Natural killer cell (primary cell): ENCODE measurements around the gene LMX1B. TPM values are rescaled to one million over a fixed set of nuclear protein-coding genes. Genes with fewer than 3 reads are reported as not detected.

ENCODE experiments used
- ATAC-seq, 3 donors: fragments of 150-1000 bp in 2 of 3; fragments of 200-7000 bp in 1 of 3; cut with Tn5 transposase; 1 replicate in 1 of 3; 2 replicates in 2 of 3; pipeline ENCODE4 v1.10.0; 2021; ENCODE audit warnings: mild to moderate bottlenecking in 2 of 3, moderate library complexity in 2 of 3
- DNase-seq, 2 donors: peaks; one replicate each; pipeline versions ENCODE4 v3.0.0 to v3.0.0-alpha.2; 2013 to 2021; ENCODE audit warnings: mixed read lengths in 1 of 2
- H3K27ac ChIP-seq: one replicate; pipeline ENCODE4 v1.5.1; 2013; ENCODE audit warnings: mild to moderate bottlenecking, low read length
- H3K27me3 ChIP-seq: one replicate; pipeline ENCODE4 v1.6.1; 2013; ENCODE audit warnings: low read length; ENCODE audit not compliant: control insufficient read depth, insufficient read depth
- H3K36me3 ChIP-seq: one replicate; pipeline ENCODE4 v1.6.1; 2013; ENCODE audit warnings: low read length; ENCODE audit not compliant: control insufficient read depth, insufficient read depth
- H3K4me1 ChIP-seq: one replicate; pipeline ENCODE4 v1.6.1; 2013; ENCODE audit warnings: low read length; ENCODE audit not compliant: control insufficient read depth, insufficient read depth
- H3K4me3 ChIP-seq: one replicate; pipeline ENCODE4 v1.5.1; 2013; ENCODE audit warnings: low read length
- H3K9me3 ChIP-seq: one replicate; pipeline ENCODE4 v1.6.1; 2013; ENCODE audit warnings: low read length; ENCODE audit not compliant: control insufficient read depth, insufficient read depth
- H3K27ac Mint-ChIP-seq, 2 donors: one replicate each; pipeline ENCODE4 v1.8.0; 2022; ENCODE audit warnings: mild to moderate bottlenecking in 2 of 2, mixed read lengths in 2 of 2, moderate library complexity in 1 of 2
- H3K27me3 Mint-ChIP-seq, 2 donors: one replicate each; pipeline ENCODE4 v1.8.0; 2022; ENCODE audit warnings: low read depth in 2 of 2, mixed read lengths in 2 of 2
- H3K36me3 Mint-ChIP-seq: one replicate; pipeline ENCODE4 v1.8.0; 2022; ENCODE audit warnings: mixed read lengths
- H3K4me1 Mint-ChIP-seq, 2 donors: one replicate each; pipeline ENCODE4 v1.8.0; 2022; ENCODE audit warnings: mixed read lengths in 2 of 2
- H3K4me3 Mint-ChIP-seq: one replicate; pipeline ENCODE4 v1.8.0; 2022; ENCODE audit warnings: mild to moderate bottlenecking, moderate library complexity, mixed read lengths
- H3K9me3 Mint-ChIP-seq, 2 donors: one replicate each; pipeline ENCODE4 v1.8.0; 2022; ENCODE audit warnings: mixed read lengths in 2 of 2
- WGBS: methylation state at CpG from one replicate; pipeline ENCODE4 v1.1.7; 2013; ENCODE audit warnings: missing lambda C conversion rate; ENCODE audit not compliant: insufficient coverage; 5-methylcytosine and 5-hydroxymethylcytosine counted together
- intact Hi-C: fragments of 100-400 bp; cut with micrococcal nuclease; formaldehyde crosslinking; loops from one replicate; pipeline ENCODE4 v1.14.2; 2022
- total RNA-seq, 4 donors: library from RNA; stranded (reverse); fragments of 120-200 nt in 1 of 4; gene quantifications; one replicate each; pipeline versions ENCODE4 v1.2.3 to v1.2.4, GENCODE V29; 2013 to 2022
- TF ChIP-seq, protein P1 (sequence below): fragments of 200-600 bp; IDR thresholded peaks from one replicate; pipeline ENCODE4 v1.8.0; 2022; ENCODE audit warnings: antibody characterized with exemption

LMX1B gene
- total RNA-seq, 3 donors from 2014 or later (not counting 1 experiment from before 2014, with no cell fraction given): not detected

DNA sequence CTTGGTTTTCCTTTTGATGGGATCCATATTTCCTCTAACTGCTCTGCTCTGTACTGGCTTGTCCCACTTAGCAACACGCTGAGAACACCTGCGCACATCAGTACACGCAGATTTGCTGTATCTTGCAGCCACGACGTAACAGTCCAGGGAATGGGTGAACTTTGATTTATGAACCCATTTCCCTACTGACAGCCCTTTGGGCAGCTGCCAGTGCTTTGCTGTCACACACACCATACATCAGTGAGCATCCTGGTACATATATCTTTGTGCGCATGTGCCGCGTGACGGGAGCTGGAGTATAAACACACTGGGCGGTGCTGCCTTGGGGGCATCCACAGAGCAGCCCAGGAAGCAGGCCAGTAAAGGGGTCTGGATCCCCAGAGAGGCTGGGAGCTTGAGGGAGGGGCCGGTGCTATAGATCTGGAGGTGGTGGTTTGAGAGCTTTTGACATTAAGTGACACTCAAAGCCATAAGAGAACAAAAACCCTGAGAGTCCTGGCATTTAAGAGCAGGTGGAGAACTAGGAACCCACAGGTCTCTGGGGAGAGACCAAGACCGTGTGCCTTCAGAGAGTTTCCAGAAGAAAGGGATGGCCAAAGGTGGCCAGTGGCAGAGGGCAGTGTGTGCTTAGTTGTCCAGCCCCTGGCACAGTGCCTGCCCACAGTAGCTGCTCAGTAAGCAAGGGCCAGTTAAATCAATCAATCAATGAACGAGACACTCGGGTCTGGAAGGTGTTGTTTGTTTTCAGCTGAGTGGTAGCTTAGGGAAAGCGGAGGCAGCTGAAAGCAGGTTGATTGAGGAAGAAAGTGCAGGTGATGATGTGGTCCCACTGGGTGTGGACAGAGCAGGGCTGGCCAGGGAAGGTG, 53.7 kb downstream of the LMX1B start:
- H3K4me3 Mint-ChIP-seq: no peak overlapping the region
- H3K27me3 Mint-ChIP-seq: peaks cover 25 to 27% of the 10 kb centered on the region in 2 donors
- ATAC-seq: no peak
- H3K4me3 ChIP-seq: no peak overlapping the region
- TF ChIP-seq, protein P1, sequence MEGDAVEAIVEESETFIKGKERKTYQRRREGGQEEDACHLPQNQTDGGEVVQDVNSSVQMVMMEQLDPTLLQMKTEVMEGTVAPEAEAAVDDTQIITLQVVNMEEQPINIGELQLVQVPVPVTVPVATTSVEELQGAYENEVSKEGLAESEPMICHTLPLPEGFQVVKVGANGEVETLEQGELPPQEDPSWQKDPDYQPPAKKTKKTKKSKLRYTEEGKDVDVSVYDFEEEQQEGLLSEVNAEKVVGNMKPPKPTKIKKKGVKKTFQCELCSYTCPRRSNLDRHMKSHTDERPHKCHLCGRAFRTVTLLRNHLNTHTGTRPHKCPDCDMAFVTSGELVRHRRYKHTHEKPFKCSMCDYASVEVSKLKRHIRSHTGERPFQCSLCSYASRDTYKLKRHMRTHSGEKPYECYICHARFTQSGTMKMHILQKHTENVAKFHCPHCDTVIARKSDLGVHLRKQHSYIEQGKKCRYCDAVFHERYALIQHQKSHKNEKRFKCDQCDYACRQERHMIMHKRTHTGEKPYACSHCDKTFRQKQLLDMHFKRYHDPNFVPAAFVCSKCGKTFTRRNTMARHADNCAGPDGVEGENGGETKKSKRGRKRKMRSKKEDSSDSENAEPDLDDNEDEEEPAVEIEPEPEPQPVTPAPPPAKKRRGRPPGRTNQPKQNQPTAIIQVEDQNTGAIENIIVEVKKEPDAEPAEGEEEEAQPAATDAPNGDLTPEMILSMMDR: no peak
- H3K27me3 ChIP-seq: peaks cover 17% of the 10 kb centered on the region
- no peak for DNase-seq
- no peaks in the 10 kb centered on the region for H3K36me3 ChIP-seq
- H3K4me1 Mint-ChIP-seq: peaks cover 0 to 8% of the 10 kb centered on the region in 2 donors
- intact Hi-C loops: no loop called here
- 68% methylated on average over 15 of the region's 15 CpGs for WGBS
- peaks cover 6% of the 10 kb centered on the region for H3K4me1 ChIP-seq
- no peaks in the 10 kb centered on the region for H3K9me3 Mint-ChIP-seq
- no peaks in the 10 kb centered on the region for H3K9me3 ChIP-seq
- H3K36me3 Mint-ChIP-seq: no peaks in the 10 kb centered on the region
- H3K27ac ChIP-seq: no peak overlapping the region
- H3K27ac Mint-ChIP-seq: no peak overlapping the region

DNA sequence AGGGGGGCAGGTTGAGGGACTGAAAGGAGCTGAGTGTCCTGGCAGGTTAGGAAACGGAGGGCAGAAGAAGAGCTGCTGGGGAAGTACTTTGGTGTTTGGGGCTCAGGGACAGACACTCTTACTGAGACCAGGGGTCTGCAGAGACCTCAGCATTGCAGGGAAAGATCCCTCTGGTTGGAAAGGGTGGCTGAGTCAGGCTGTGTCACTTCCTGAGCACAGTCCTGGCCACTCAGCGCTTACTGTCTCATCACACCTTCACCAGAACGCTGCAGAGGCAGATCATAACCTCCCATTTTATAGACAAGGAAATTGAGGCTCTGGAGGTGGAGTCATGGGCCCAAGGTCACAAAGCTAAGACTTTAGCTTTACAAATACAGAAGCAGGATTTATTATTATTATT, 54.3 kb downstream of the LMX1B start:
- intact Hi-C loops: no loop called here
- H3K27me3 ChIP-seq: peaks cover 23% of the 10 kb centered on the region
- peaks cover 6% of the 10 kb centered on the region for H3K4me1 ChIP-seq
- DNase-seq (no peak), ATAC-seq (no peak)
- no peak overlapping the region for H3K27ac ChIP-seq
- H3K27me3 Mint-ChIP-seq: peaks cover 25 to 29% of the 10 kb centered on the region in 2 donors
- no peaks in the 10 kb centered on the region for H3K36me3 ChIP-seq
- 81% methylated on average over 3 of the region's 3 CpGs for WGBS
- H3K4me3 ChIP-seq: no peak overlapping the region
- peaks cover 0 to 8% of the 10 kb centered on the region in 2 donors for H3K4me1 Mint-ChIP-seq
- no peaks in the 10 kb centered on the region for H3K9me3 ChIP-seq
- H3K9me3 Mint-ChIP-seq: no peaks in the 10 kb centered on the region
- H3K4me3 Mint-ChIP-seq: no peak overlapping the region
- no peak overlapping the region for H3K27ac Mint-ChIP-seq
- TF ChIP-seq, protein P1: no peak
- no peaks in the 10 kb centered on the region for H3K36me3 Mint-ChIP-seq

DNA sequence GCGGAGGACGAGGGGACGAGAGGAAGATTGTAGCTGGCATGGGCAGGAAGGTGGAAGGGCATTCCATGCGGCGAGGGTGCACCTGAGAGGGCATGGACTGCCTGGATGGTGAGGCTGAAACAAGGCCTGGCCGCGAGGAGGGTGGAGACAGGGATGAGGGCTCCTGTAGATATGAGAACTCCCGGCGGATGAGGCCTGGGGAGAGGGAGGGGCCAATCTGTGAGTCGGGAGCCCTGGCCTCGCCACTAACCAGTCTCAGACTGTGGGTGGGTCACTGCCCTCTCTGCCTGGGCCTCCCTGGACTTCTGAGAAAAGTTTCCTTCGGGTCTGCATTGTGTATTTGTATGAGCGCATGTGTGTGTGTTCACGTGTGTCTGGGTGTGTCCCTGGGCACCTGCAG, 55.4 kb downstream of the LMX1B start:
- Mint-ChIP-seq H3K36me3 (no peaks in the 10 kb centered on the region), H3K4me3 (no peak overlapping the region), H3K9me3 (no peaks in the 10 kb centered on the region), H3K4me1 (peaks cover 0 to 8% of the 10 kb centered on the region in 2 donors), H3K27me3 (peaks cover 25 to 37% of the 10 kb centered on the region in 2 donors), H3K27ac (no peak overlapping the region)
- no peak overlapping the region for H3K27ac ChIP-seq
- no peak for ATAC-seq
- intact Hi-C loops: no loop called here
- H3K27me3 ChIP-seq: peaks cover 33% of the 10 kb centered on the region
- no peak overlapping the region for H3K4me3 ChIP-seq
- H3K4me1 ChIP-seq: peaks cover 6% of the 10 kb centered on the region
- WGBS: 79% methylated on average over 14 of the region's 14 CpGs
- DNase-seq: no peak
- no peaks in the 10 kb centered on the region for H3K36me3 ChIP-seq
- no peaks in the 10 kb centered on the region for H3K9me3 ChIP-seq
- TF ChIP-seq, protein P1: no peak
